MCF 10A (cell line): ENCODE data around the gene IRF2BP1. TPM values are rescaled to one million over a fixed set of nuclear protein-coding genes. Genes with fewer than 3 reads are reported as not detected.
A peak's percentile ranks its signal among the peaks of the same experiment; 100 is the strongest.

ENCODE experiments used
- BruUV-seq: library from RNA; stranded (reverse); fragments of 400-500 nt; replicated peaks from 2 replicates; lab custom pipeline; 2021; lab: Mats Ljungman, UMichigan
- CTCF ChIA-PET: fragments of 300-600 bp; sonication (Branson Sonifier 250); formaldehyde crosslinking; extraction: SDS; loops from one replicate; lab custom pipeline; 2021; ENCODE audit warnings: antibody characterized with exemption, inconsistent platforms; lab: Yijun Ruan, JAX
- POLR2A ChIA-PET: fragments of 300-600, 350-650 bp; sonication (Branson Sonifier 250); formaldehyde crosslinking; extraction: SDS; loops from one replicate; lab custom pipeline; 2020; ENCODE audit warnings: antibody characterized with exemption, inconsistent platforms; lab: Yijun Ruan, JAX
- DNase-seq: peaks from one replicate; pipeline ENCODE4 v3.0.0-alpha.2; 2018; ENCODE audit not compliant: unreplicated experiment
- H3K27ac Mint-ChIP-seq: one replicate; pipeline ENCODE4 v1.8.0; 2022; ENCODE audit warnings: mild to moderate bottlenecking, low read depth, mixed read lengths; ENCODE audit not compliant: unreplicated experiment
- H3K27me3 Mint-ChIP-seq: one replicate; pipeline ENCODE4 v1.8.0; 2022; ENCODE audit warnings: mixed read lengths; ENCODE audit not compliant: insufficient read depth, unreplicated experiment
- H3K36me3 Mint-ChIP-seq: one replicate; pipeline ENCODE4 v1.8.0; 2022; ENCODE audit warnings: mild to moderate bottlenecking, moderate library complexity, mixed read lengths; ENCODE audit not compliant: insufficient read depth, unreplicated experiment
- H3K4me1 Mint-ChIP-seq: one replicate; pipeline ENCODE4 v1.8.0; 2022; ENCODE audit warnings: mixed read lengths; ENCODE audit not compliant: insufficient read depth, unreplicated experiment
- H3K4me3 Mint-ChIP-seq: one replicate; pipeline ENCODE4 v1.8.0; 2022; ENCODE audit warnings: mild to moderate bottlenecking, moderate library complexity, mixed read lengths; ENCODE audit not compliant: unreplicated experiment
- H3K9me3 Mint-ChIP-seq: one replicate; pipeline ENCODE4 v1.8.0; 2022; ENCODE audit warnings: mixed read lengths; ENCODE audit not compliant: unreplicated experiment
- intact Hi-C: fragments of 100-400 bp; cut with micrococcal nuclease; formaldehyde crosslinking; loops from 2 replicates; pipeline ENCODE4 v1.14.1; 2022
- total RNA-seq: library from RNA; stranded (reverse); gene quantifications from 2 replicates; pipeline ENCODE4 v1.2.3, GENCODE V29; 2022
- TF ChIP-seq, protein P1 (sequence below): fragments of 200-600 bp; IDR thresholded peaks from one replicate; pipeline ENCODE4 v1.8.0; 2022; ENCODE audit warnings: antibody characterized with exemption, mild to moderate bottlenecking; ENCODE audit not compliant: unreplicated experiment

Gene IRF2BP1
- total RNA-seq, 1 experiment from 2014 or later = 18.1 TPM

DNA sequence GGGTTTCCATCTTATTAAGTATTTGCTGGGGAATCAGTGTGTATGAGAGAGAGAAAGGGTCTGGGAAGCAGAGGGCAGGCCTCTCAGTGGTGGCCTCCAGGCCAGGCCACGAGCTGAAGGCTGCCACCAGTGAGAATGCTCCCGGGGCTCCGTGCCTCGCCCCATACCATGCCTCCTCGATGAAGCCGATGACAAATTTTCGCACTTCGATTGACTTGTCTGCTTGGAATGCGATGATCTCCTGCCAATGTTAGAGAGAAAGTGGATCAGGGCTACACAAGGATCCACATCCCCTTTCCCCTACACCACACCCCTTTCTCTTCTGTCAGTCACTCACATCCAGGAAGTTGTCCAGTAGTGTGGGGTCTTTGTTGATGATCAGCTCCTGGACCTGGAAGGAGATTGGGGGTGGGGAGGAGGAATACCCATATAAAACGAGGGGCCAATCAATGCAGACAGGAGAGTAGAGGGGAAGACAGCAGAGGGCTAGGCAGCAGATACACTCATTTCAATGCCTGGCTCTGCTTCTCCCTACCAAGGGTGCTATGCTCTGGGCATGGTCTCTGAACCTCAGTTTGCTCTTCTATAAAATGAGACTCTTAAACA, 33.7 kb downstream of the IRF2BP1 start:
- Mint-ChIP-seq H3K27me3 (no peaks in the 10 kb centered on the region), H3K27ac (peak overlapping the region; percentile 78), H3K4me1 (no peaks in the 10 kb centered on the region), H3K4me3 (no peak overlapping the region), H3K9me3 (no peaks in the 10 kb centered on the region), H3K36me3 (peaks cover 88% of the 10 kb centered on the region)
- ChIA-PET CTCF (interaction anchor here (0.7 kb wide), 1 partner anchor 10 kb away, joined by 3 read pairs; no protein-coding TSS in a partner anchor), POLR2A (interaction anchor here (0.7 to 1.3 kb wide), 3 partner anchors 9 to 354 kb away, joined by 4 read pairs; no protein-coding TSS in a partner anchor)
- BruUV-seq = no TSS peak
- DNase-seq = peak; percentile 34
- intact Hi-C loops = no loop called here
- TF ChIP-seq, protein P1, sequence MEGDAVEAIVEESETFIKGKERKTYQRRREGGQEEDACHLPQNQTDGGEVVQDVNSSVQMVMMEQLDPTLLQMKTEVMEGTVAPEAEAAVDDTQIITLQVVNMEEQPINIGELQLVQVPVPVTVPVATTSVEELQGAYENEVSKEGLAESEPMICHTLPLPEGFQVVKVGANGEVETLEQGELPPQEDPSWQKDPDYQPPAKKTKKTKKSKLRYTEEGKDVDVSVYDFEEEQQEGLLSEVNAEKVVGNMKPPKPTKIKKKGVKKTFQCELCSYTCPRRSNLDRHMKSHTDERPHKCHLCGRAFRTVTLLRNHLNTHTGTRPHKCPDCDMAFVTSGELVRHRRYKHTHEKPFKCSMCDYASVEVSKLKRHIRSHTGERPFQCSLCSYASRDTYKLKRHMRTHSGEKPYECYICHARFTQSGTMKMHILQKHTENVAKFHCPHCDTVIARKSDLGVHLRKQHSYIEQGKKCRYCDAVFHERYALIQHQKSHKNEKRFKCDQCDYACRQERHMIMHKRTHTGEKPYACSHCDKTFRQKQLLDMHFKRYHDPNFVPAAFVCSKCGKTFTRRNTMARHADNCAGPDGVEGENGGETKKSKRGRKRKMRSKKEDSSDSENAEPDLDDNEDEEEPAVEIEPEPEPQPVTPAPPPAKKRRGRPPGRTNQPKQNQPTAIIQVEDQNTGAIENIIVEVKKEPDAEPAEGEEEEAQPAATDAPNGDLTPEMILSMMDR = no peak

DNA sequence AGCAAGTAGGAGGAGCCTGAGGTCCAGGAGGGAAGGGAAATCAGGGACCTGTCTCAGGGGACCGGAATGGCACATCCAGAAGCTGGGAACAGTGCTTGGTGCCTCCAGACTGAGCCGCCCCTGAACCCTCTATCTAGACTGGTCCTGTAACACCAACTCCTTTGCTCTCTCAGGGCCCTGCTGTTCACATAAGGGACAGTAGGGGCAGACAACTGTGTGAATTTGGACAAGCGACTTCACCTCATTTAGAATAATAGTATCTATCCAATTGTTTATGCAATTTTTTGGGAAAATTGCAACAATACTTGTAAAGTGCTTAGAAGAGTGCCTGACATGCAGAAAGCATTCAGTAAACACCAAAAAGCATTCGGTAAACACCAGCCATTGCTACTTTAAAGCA, 37.0 kb downstream of the IRF2BP1 start:
- Mint-ChIP-seq H3K27me3 (no peaks in the 10 kb centered on the region), H3K36me3 (peaks cover 93% of the 10 kb centered on the region), H3K4me3 (no peak overlapping the region), H3K9me3 (no peaks in the 10 kb centered on the region), H3K27ac (no peak overlapping the region), H3K4me1 (no peaks in the 10 kb centered on the region)
- POLR2A ChIA-PET = interaction anchor here (1.3 to 1.5 kb wide), 2 partner anchors 12 to 80 kb away, joined by 3 read pairs; partner anchors contain the start of gene SIX5
- CTCF ChIA-PET = interaction anchor here (0.7 to 1.0 kb wide), 4 partner anchors 14 to 111 kb away, joined by 3 to 5 read pairs (median 4); partner anchors contain the start of gene SYMPK
- DNase-seq = no peak
- TF ChIP-seq, protein P1 = no peak
- BruUV-seq = no TSS peak
- intact Hi-C loops = no loop called here

DNA sequence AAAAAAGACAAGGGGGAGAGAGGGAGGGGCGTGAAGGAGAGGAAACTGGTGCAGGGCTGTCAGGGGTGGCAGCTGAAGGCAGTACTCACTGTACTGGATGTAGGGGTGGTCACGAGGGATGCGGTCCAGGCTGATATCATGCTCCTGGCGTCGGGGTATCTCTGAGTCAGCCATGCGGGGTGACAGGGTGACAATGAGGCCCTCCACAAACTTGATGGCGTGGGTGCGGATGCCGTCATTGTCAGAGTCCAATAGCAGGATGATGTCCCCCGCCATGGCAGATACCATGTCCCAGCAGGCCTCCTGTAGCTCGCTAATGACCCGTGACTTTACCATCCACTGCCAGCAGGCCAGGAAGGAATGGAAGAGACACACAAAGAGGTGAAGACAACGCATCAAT, 38.3 kb downstream of the IRF2BP1 start:
- Mint-ChIP-seq H3K9me3 (no peaks in the 10 kb centered on the region), H3K27ac (no peak overlapping the region), H3K36me3 (peaks cover 93% of the 10 kb centered on the region), H3K4me1 (no peaks in the 10 kb centered on the region), H3K27me3 (no peaks in the 10 kb centered on the region), H3K4me3 (no peak overlapping the region)
- CTCF ChIA-PET = interaction anchor here (0.6 kb wide), 1 partner anchor 71 kb away, joined by 3 read pairs; no protein-coding TSS in a partner anchor
- no peak for DNase-seq
- TF ChIP-seq, protein P1 = no peak
- intact Hi-C loops = no loop called here
- BruUV-seq = no TSS peak
- POLR2A ChIA-PET = interaction anchor here (0.9 kb wide), 1 partner anchor 16 kb away, joined by 3 read pairs; the partner anchor contains the start of gene SYMPK

DNA sequence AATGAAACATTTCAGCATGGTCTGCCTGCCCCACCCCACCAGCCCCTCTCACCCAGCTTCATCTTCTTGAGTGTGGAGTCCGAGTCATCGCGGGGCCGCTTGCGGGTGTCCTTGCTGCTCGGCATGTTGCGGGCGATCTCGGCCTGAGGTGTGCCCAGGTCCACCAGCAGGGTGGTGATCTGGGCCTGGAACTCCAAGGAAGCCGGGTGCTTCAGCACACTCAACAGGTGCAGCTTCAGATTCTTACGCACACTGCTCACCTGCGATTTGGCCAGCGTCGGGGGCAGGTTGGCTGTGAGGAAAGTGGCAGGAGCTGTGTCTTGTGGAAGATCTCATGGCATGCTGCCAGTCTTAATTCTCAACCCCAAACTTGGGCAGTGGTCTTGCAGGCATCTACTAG, 43.7 kb downstream of the IRF2BP1 start:
- ChIA-PET CTCF (interaction anchor here (0.6 to 1.1 kb wide), 3 partner anchors 10 to 700 kb away, joined by 3 read pairs; no protein-coding TSS in a partner anchor), POLR2A (interaction anchor here (1.3 to 1.4 kb wide), 2 partner anchors 18 to 21 kb away, joined by 3 to 4 read pairs; no protein-coding TSS in a partner anchor)
- DNase-seq = no peak
- intact Hi-C loops = no loop called here
- Mint-ChIP-seq H3K4me3 (no peak overlapping the region), H3K27me3 (no peaks in the 10 kb centered on the region), H3K27ac (no peak overlapping the region), H3K4me1 (no peaks in the 10 kb centered on the region), H3K9me3 (no peaks in the 10 kb centered on the region), H3K36me3 (peaks cover 96% of the 10 kb centered on the region)
- TF ChIP-seq, protein P1 = no peak
- BruUV-seq = no TSS peak
